ENCODE measurements around the gene MTMR4.
"Not testable (repeated sequence)": the region's sequence is repeated elsewhere in the genome, so short reads cannot be mapped to it uniquely, and the experiment has no call there.

Gene MTMR4

GRCh38 chr17:58513965-58514769 lies at the start of gene MTMR4:
MTMR4 (minus strand) TSS chr17:58514638; CDS start chr17:58514407, 231 bp downstream.
- DNase-seq = peak; percentile 79

- DNase-seq = no peak
Measured at GRCh38 chr17:58560511-58560910, 46.1 kb upstream of the MTMR4 start.

- no peak for DNase-seq
Measured at GRCh38 chr17:58557981-58558380, 43.5 kb upstream of the MTMR4 start.

- no peak for DNase-seq
Measured at GRCh38 chr17:58556833-58557250, 42.4 kb upstream of the MTMR4 start.

- DNase-seq = not testable (repeated sequence)
Measured at GRCh38 chr17:58555109-58555508, 40.7 kb upstream of the MTMR4 start.

- DNase-seq = no peak
Measured at GRCh38 chr17:58541249-58541648, 26.8 kb upstream of the MTMR4 start.

- no peak for DNase-seq
Measured at GRCh38 chr17:58539698-58540097, 25.3 kb upstream of the MTMR4 start.

GRCh38 chr17:58538811-58539409 lies 24.5 kb upstream of the MTMR4 start:
- no peak for DNase-seq

- no peak for DNase-seq
Measured at GRCh38 chr17:58537266-58537665, 22.8 kb upstream of the MTMR4 start.

GRCh38 chr17:58536542-58536941 lies 22.1 kb upstream of the MTMR4 start:
- DNase-seq = no peak

- DNase-seq = no peak
Measured at GRCh38 chr17:58535431-58535830, 21.0 kb upstream of the MTMR4 start.

- DNase-seq = no peak
Measured at GRCh38 chr17:58534901-58535421, 20.5 kb upstream of the MTMR4 start.

- DNase-seq = no peak
Measured at GRCh38 chr17:58534331-58534730, 19.9 kb upstream of the MTMR4 start.

GRCh38 chr17:58533616-58534188 lies 19.3 kb upstream of the MTMR4 start:
- no peak for DNase-seq

- no peak for DNase-seq
Measured at GRCh38 chr17:58532555-58532951, 18.1 kb upstream of the MTMR4 start.

GRCh38 chr17:58531661-58532554 lies 17.5 kb upstream of the MTMR4 start:
- DNase-seq = peak; percentile 73

- DNase-seq = no peak
Measured at GRCh38 chr17:58531122-58531521, 16.7 kb upstream of the MTMR4 start.

GRCh38 chr17:58530655-58531054 lies 16.2 kb upstream of the MTMR4 start:
- no peak for DNase-seq

GRCh38 chr17:58529275-58529674 lies 14.8 kb upstream of the MTMR4 start:
- DNase-seq = no peak

GRCh38 chr17:58528443-58528842 lies 14.0 kb upstream of the MTMR4 start:
- no peak for DNase-seq

GRCh38 chr17:58527949-58528348 lies 13.5 kb upstream of the MTMR4 start:
- DNase-seq = no peak

- no peak for DNase-seq
Measured at GRCh38 chr17:58527306-58527705, 12.9 kb upstream of the MTMR4 start.

GRCh38 chr17:58525239-58525638 lies 10.8 kb upstream of the MTMR4 start:
- DNase-seq = no peak

Data from activated naive CD4-positive, alpha-beta T cell treated with Interleukin-2 at 50 U/mL for 16 hours (primary cell).